ENCODE data around the gene ARF1.

The ARF1 gene

GRCh38 chr1:228082214-228082917, at the start of gene ARF1:
Gene ARF1, plus strand, starts transcription at chr1:228082708. Its CDS starts 14,407 bp downstream, at chr1:228097115.
- H3K27ac ChIP-seq = peak within 1 kb of the TSS; percentile 95 to 100
- intact Hi-C loops (cut with DNase I; ENCODE audit: low total_unique reads) = loop anchor here (5.0 to 10.0 kb wide), 4 partner anchors 318 to 1422 kb away; partner anchors contain the start of genes JMJD4, NUP133, RNF187 and SNAP47
- DNase-seq = peak; percentile 86 to 94
- H3K4me1 ChIP-seq = peaks cover 0 to 52% (median 43%) of the 10 kb centered on the region in 4 donors
- H3K27me3 ChIP-seq = no peaks in the 10 kb centered on the region
- H3K9me3 ChIP-seq = no peaks in the 10 kb centered on the region
- peaks cover 0 to 3% (median 0%) of the 10 kb centered on the region in 3 donors for H3K36me3 ChIP-seq
- H3K4me3 ChIP-seq = peak within 1 kb of the TSS; percentile 87 to 93
- TF ChIP-seq, protein P1, sequence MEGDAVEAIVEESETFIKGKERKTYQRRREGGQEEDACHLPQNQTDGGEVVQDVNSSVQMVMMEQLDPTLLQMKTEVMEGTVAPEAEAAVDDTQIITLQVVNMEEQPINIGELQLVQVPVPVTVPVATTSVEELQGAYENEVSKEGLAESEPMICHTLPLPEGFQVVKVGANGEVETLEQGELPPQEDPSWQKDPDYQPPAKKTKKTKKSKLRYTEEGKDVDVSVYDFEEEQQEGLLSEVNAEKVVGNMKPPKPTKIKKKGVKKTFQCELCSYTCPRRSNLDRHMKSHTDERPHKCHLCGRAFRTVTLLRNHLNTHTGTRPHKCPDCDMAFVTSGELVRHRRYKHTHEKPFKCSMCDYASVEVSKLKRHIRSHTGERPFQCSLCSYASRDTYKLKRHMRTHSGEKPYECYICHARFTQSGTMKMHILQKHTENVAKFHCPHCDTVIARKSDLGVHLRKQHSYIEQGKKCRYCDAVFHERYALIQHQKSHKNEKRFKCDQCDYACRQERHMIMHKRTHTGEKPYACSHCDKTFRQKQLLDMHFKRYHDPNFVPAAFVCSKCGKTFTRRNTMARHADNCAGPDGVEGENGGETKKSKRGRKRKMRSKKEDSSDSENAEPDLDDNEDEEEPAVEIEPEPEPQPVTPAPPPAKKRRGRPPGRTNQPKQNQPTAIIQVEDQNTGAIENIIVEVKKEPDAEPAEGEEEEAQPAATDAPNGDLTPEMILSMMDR (IDR thresholded peaks at IDR 0.05) = peak in 1 of 2 experiments; percentile 27

- TF ChIP-seq, protein P1 (IDR thresholded peaks at IDR 0.05) = no peak
- no peak for DNase-seq
- Histone ChIP-seq H3K4me3 (no peak overlapping the region), H3K36me3 (no peaks in the 10 kb centered on the region), H3K27ac (no peak overlapping the region), H3K9me3 (peaks cover 0 to 9% (median 0%) of the 10 kb centered on the region in 3 donors), H3K27me3 (peaks cover 0 to 57% of the 10 kb centered on the region in 2 donors), H3K4me1 (peaks cover 0 to 9% (median 4%) of the 10 kb centered on the region in 4 donors)
- intact Hi-C loops (cut with DNase I; ENCODE audit: low total_unique reads) = no loop called here
Observed at GRCh38 chr1:228033376-228033775, 49.1 kb upstream of the ARF1 start.

GRCh38 chr1:228034954-228035837, 47.3 kb upstream of the ARF1 start:
- no peak for DNase-seq
- TF ChIP-seq, protein P1 (IDR thresholded peaks at IDR 0.05) = no peak
- Histone ChIP-seq H3K4me1 (peaks cover 0 to 9% (median 4%) of the 10 kb centered on the region in 4 donors), H3K27ac (no peak overlapping the region), H3K9me3 (peaks cover 0 to 9% (median 0%) of the 10 kb centered on the region in 3 donors), H3K36me3 (no peaks in the 10 kb centered on the region), H3K27me3 (peaks cover 0 to 70% of the 10 kb centered on the region in 2 donors), H3K4me3 (no peak overlapping the region)
- intact Hi-C loops (cut with DNase I; ENCODE audit: low total_unique reads) = no loop called here

DNA sequence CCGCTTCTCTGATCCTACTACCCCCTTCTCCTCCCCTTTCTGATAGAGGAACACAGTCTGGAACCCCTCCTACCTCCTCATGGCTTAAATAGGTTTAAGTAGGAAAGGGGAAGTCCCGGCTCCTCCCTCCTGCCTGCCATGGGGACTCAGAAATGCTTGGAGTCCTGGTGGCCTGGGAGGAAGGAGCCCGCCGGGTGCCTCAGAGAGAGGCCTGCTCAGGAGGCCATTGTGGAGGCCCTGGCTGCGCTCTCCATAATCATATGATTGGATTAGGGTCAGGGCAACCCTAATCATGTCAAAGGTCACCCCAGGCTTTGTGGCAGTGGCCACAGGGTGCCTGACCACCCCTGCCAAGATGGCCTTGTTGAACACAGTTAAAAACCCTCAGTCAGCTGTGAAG, 46.7 kb upstream of the ARF1 start:
- intact Hi-C loops (cut with DNase I; ENCODE audit: low total_unique reads) = no loop called here
- H3K4me1 ChIP-seq = peaks cover 0 to 9% (median 4%) of the 10 kb centered on the region in 4 donors
- H3K27me3 ChIP-seq = peaks cover 0 to 70% of the 10 kb centered on the region in 2 donors
- peaks cover 0 to 9% (median 0%) of the 10 kb centered on the region in 3 donors for H3K9me3 ChIP-seq
- no peak for DNase-seq
- H3K36me3 ChIP-seq = no peaks in the 10 kb centered on the region
- TF ChIP-seq, protein P1 (IDR thresholded peaks at IDR 0.05) = no peak
- no peak overlapping the region for H3K27ac ChIP-seq
- no peak overlapping the region for H3K4me3 ChIP-seq

- no peak overlapping the region for H3K27ac ChIP-seq
- TF ChIP-seq, protein P1 (IDR thresholded peaks at IDR 0.05) = no peak
- DNase-seq = peak in 1 of 2 donors; percentile 50
- H3K36me3 ChIP-seq = no peaks in the 10 kb centered on the region
- H3K27me3 ChIP-seq = peaks cover 0 to 61% of the 10 kb centered on the region in 2 donors
- peaks cover 0 to 9% (median 4%) of the 10 kb centered on the region in 4 donors for H3K4me1 ChIP-seq
- intact Hi-C loops (cut with DNase I; ENCODE audit: low total_unique reads) = no loop called here
- H3K9me3 ChIP-seq = peaks cover 0 to 9% (median 0%) of the 10 kb centered on the region in 3 donors
- H3K4me3 ChIP-seq = no peak overlapping the region
Observed at GRCh38 chr1:228036701-228037231, 45.7 kb upstream of the ARF1 start.
